Activated CD4-positive, alpha-beta T cell treated with anti-CD3 and anti-CD28 coated beads, Interleukin-10, Interleukin-2, amounts not matched to agents 100 ng/mL and 50 ng/mL, durations not matched to agents 16 hours and 8 hours (primary cell): Measurements from ENCODE around the gene RGS7BP.
"Not testable (repeated sequence)": the region's sequence is repeated elsewhere in the genome, so short reads cannot be mapped to it uniquely, and the experiment has no call there.

Experiments used
- DNase-seq: peaks from one replicate; pipeline ENCODE4 v3.0.0-alpha.2; 2020

Gene RGS7BP

DNA sequence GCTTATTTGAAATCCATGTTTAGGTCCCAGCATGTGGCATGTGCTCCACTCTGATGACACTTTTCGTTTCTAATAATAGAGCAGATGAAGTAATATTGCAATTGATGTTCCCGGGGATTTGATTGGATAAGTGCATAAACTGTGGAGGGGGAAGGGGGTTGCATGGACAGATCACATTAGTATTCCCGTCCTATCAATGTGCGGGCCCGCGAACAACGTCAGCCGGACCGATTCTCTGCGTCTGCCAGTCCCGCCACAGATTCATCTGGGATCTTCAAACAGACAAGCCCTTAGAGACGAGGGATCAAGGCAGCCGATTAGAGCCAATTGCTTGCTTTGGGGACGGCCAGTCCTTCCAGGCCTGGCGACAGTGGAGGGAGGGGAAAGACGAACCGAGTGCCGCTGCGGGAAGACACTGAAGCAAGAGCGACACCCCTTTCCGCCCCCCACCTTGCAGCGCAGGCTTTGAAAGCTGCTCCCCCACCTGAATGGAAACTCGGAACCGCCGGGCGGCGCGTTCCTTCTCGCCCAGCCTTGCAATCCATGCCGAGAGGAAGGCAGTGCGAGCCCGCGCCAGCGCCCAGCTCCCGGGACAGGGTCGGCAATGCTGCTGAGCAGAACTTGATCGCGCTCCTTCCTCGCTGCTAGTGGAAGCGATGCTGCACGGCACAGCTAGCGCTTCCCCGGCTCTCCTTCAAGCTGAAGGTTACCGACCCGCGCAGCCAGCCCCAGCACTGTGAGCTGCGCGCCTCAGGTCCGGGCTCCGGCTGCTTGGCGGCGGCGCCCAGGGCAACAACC is at the start of gene RGS7BP:
TSS of gene RGS7BP (plus strand) at position 247 of the 798 bp plus-strand sequence. CDS start 610 bp downstream, outside the sequence.
- DNase-seq = no peak

- DNase-seq = no peak
These were observed 48.0 kb upstream of the RGS7BP start for GRCh38 chr5:64457846-64458245.

- no peak for DNase-seq
These were observed 46.9 kb upstream of the RGS7BP start for GRCh38 chr5:64458948-64459347.

DNA sequence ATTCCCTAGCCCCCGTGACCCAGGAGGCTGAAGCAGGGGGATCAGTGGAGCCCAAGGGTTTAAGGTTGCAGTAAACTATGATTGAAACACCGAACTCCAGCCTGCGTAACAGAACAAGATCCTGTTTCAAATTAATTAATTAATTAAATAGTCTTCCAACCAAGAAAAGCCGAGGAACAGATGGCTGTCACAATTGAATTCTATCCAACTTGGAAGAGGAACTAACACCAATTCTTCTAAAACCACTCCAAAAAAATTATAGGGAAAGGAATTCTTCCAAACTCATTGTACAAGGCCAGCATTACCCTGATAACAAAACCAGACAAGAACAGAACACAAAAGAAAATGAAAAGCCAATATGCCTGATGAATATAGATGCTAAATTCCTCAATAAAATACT is 43.4 kb upstream of the RGS7BP start:
- DNase-seq = no peak

- no peak for DNase-seq
These were observed 19.7 kb upstream of the RGS7BP start for GRCh38 chr5:64486163-64486562.

DNA sequence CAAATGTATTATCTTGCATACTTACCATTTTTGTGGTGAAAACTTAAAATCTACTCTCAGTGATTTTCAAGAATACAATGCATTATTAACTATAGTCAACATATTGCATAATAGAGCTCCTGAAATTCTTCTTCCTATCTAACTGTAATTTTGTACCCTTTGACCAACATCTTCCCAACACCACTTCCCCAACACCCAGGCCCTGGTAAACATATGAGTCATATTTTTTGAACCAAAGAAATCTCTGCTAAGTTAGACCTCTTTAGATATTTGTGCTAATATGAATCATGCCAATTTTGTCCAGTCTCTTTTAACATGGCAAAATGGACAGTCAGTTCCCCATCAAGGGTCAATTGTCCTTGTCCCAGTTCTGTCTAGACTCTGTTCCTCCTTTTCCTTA is 18.5 kb upstream of the RGS7BP start:
- DNase-seq = no peak

DNA sequence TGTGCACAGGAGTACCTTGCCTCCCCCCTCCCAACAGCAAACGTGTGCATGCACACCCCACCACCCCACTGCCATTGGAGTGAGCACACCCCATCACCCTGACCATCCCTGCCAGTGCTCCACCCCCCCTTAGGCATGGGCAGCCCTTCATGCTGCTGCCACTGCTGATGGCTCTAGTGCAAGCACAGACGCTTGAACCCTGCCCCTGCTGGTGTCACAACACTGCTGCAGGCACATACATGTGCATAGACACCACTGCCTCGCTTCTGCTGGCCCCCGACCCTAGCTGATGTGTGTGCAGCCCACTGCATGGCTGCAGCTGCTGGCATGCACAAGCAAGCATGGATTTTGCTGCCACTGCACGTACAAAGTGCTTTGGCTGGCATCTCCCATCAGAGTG is 16.0 kb upstream of the RGS7BP start:
- DNase-seq = no peak

DNA sequence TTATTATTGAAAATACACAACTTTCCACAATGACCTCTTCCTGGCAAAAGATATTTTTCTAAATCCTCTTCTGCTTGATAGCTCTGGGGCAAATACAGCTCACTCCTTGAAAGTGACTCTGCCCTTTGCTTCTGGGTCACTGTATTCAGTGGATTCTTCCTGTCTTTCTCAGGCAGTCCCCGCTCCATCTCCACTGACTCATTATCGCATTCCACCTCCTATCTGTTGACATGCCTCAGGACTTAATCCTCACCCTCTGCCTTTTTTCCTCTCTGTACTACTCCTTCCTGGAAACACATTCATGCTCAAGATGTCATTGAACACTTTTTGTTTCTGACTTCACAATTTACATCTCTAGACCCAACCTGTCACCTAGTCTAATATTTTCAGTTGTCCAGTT is 8.4 kb upstream of the RGS7BP start:
- no peak for DNase-seq

- no peak for DNase-seq
These were observed 3.6 kb upstream of the RGS7BP start for GRCh38 chr5:64502196-64502595.

DNA sequence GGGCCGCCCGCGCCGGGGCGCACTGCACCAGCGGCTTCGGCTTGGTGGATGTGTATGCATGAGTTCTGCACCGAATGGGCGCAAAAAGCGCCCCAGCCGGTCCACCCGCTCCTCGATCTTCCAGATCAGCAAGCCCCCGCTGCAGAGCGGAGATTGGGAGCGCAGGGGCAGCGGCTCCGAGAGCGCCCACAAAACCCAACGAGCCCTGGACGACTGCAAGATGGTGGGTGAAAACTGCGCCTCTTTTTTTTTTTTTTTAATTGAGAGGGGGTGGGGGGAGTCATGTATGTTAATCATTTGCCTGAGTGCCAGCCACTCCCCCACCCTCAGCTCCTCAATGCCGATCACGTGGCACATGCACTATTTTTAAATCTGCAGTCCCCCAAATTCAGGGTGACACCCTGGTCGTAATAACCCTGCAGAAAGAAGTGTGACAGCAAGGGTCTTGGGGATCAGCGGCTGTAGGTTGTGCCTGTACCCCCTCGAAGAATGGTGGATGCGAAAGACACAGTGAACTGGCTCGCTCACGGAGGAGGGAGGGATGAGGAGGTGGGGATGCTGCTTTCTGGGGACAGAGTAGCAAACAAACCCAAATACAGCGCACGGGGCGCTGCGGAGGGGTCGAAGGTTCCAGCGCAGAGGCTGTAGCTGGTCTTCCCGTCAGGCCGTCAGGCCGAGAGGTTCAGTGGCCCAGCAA is 900 bp downstream of the RGS7BP start:
- no peak for DNase-seq

DNA sequence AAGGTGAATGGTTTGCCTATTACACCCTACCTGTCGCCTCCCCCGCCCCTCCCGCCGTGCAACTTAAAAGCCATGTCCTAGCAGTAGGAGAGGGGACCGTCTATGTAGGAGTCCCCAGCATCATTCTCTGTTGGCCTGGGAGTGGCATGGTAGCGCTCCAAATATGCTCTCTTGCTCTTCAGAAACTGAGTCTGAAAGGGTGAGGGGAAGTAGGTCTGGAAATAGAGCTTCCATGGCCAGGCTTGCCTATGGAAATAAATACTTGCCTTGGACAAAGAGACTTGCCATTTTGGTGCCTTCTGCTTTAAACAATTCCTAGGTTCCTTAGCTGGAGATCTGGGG is 1.4 kb downstream of the RGS7BP start:
- no peak for DNase-seq

DNA sequence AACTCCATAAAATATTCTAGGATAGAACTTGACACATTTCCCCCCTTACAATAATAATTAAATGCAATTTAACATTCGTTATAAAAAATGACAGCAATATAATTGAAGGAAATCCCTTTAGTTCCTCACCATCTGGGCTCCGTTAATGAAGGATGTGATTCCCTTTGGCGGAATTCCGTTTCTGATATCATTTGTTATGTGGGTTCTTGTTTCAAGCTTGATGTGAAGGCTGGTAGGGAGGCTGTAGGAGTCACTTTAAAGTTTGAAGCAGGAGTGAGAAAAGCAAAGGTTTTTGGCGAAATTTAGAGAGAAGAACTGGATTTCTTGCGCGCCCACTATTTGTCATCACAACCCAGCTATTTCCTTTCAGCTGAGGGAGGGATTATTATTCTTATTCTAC is 4.0 kb downstream of the RGS7BP start:
- no peak for DNase-seq

DNA sequence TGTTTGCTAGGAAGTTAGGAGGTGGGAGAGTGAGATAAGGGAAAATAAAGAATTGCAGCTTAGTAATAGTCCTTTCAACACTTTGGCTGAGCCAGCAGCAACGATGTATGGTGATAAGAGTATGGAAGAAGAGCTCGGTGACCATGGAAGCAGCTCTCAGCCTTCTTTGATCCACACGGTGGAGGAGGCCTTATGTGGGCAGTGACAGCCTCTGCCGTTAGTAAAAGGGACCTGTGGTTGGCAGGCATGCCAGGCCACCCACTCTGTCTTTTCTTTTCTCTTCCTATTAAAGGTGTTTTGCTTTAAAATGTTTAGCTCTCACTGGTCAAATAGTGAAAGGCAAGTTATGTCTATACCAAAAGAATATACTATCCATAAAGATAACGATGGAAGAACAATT is 7.7 kb downstream of the RGS7BP start:
- DNase-seq = no peak

- no peak for DNase-seq
These were observed 8.8 kb downstream of the RGS7BP start for GRCh38 chr5:64514612-64515011.

DNA sequence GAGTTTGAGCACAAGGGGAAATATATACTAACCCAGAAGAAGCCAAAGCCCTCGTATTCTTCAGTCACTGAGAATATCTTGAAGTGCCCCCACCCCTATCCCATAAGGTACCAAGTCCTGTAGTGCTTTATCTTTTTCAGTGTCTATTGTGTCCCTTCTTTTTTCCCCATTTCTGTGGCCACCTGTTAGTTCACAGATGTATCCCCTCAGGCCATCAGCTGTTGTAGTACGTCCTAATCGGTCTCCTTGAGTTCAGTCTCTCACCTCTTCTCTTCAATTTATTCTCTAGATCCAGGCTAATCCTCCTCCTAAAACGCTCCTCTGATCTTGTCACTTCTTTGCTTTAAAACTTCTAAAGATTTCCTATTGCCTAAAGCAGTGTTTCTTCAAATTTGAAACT is 10.4 kb downstream of the RGS7BP start:
- no peak for DNase-seq

DNA sequence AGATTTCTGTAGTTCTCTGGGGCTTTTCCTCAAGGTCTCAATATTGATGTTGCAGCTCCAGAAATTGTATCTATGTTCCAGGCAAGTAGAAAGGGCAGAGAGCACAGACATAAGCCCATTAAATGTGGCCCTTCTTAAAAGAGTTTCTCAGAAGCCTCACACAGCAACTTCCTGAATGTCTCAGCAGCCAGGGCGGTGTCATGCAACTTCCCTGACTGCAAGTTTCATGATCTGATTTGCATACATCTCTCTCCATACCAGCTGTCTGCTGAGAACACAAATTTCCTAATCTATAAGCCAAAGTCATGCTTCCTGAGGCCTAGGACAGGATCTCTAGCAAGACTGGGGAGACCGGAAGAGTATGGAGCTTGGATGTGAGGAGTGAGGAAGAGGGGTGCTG is 13.0 kb downstream of the RGS7BP start:
- no peak for DNase-seq

GRCh38 chr5:64519263-64519662 is 13.4 kb downstream of the RGS7BP start:
- no peak for DNase-seq

GRCh38 chr5:64526734-64527439 is 21.1 kb downstream of the RGS7BP start:
- no peak for DNase-seq

- no peak for DNase-seq
These were observed 24.3 kb downstream of the RGS7BP start for GRCh38 chr5:64530076-64530475.

- no peak for DNase-seq
These were observed 26.4 kb downstream of the RGS7BP start for GRCh38 chr5:64532212-64532611.

GRCh38 chr5:64532657-64533056 is 26.8 kb downstream of the RGS7BP start:
- no peak for DNase-seq

DNA sequence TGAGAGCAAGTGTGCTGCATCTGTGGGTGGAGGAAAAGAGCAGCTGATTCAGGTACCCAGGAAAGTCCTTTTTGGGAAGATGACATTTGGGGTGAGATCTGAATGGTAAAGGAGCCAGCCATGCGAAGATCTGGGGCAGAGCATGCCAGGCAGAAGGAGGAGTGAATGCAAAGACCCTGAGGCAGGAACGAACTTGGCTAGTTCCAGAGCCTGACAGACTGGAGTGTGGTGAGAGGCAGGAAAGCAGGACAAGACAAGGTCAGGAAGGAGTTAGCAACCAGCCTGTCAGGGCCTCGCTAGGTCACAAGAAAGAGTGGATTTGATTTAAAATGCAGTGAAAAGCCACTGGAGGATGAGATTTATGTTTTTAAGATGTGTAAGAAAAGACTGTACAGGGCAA is 28.2 kb downstream of the RGS7BP start:
- no peak for DNase-seq

DNA sequence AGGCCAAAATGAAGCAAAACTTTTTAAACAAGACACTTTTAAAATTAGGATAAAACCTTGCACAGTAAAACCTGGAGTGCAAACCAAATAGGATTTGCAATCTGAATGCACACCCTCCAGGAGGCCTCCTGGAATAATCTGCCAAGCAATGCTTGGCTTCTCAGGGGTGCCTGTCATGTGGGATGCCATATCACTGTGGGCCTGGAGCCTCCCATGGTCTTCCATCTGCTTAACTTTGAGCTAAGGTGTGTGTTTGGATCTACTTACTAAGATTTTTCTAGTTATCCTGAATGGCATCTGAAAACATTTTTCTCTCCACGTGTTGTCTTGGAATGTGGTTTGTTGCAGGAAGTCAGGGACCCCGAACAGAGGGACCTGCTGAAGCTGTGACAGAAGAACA is 52.1 kb downstream of the RGS7BP start:
- DNase-seq = no peak

DNA sequence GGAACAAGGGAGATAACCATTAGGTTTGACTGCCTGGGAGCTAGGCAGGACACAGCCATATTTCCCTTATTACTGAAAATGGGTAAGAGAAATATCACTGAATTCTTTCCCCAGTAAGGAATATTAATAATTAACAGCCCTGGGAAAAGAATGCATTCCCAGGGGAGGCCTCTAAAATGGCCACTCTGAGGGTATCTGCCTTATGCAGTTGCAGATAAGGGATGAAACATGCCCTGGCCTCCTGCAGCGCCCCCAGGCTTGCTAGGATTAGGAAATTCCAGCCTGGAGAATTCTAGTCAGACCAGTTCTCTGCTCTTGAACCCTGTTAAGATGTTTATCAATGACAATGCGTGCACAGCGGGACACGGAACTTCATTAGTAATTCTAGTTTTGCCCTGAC is 52.8 kb downstream of the RGS7BP start:
- DNase-seq = not testable (repeated sequence)
